ENCODE data around the gene GRAMD1A. TPM values are rescaled to one million over a fixed set of nuclear protein-coding genes. Genes with fewer than 3 reads are reported as not detected.

GRAMD1A gene
- polyA plus RNA-seq, 1 of the 3 experiments (the other 2 are of a cell fraction) = 81.9 TPM

DNA sequence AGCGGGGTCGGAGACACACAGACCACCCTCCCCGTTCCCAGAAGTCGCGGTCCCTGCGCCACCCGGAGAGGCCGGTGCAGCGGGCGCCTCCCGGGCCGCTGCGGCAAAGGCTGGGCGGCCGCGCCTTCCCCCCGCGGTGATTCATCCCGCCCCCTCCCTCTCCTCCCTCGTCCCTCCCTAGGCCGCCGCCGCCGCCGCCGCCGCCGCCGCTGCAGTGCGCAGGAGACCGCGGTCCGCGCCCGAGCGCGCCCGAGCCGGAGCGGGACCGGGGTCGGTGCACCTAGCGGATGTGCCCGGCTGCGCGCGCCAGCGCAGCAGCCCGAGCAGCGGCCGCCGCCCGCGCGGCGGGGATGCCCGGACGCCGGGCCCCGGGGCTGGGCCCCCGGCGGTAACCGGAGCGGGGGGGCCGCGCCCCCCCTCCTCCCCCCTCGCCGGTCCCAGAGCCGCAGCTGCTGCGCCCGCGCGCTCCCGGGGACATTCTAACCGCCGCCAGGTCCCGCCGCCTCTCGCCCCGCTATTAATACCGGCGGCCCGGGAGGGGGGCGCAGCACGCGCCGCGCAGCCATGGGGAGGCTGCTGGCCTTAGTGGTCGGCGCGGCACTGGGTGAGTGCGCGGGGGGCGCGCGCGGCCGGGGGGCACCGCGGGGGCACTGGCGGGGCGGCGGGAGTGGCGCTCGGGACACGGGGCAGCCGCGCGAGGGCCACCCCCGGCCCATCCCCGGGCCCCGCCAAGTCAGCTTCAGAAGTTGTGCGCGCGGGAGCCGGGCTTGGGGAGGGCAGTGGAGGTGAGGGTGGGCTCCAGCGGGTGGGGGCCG, 30.3 kb downstream of the GRAMD1A start, which contains the start of gene SCN1B:
Gene SCN1B, plus strand, starts transcription at position 214 of the 815 bp plus-strand sequence. Its CDS starts 351 bp downstream, at position 565.
- Histone ChIP-seq H3K27me3 (ENCODE audit: insufficient read depth) (no peaks in the 10 kb centered on the region), H3K9ac (no peak within 1 kb of the TSS), H3K79me2 (ENCODE audit: insufficient read depth) (no peaks in the 10 kb centered on the region), H3K36me3 (replicated peaks in 1 of 2; ENCODE audit: control insufficient read depth in 1 of 2, insufficient read depth in 2 of 2, low read length in 1 of 2) (peaks cover 0 to 19% of the 10 kb centered on the region in 2 experiments), H3K4me3 (ENCODE audit: low read depth in 2 of 2, low read length in 1 of 2) (peak within 1 kb of the TSS; percentile 41 to 53), H3F3A (replicated peaks; ENCODE audit: insufficient read depth) (peaks cover 7% of the 10 kb centered on the region), H3K9me2 (no peaks in the 10 kb centered on the region), H3K27ac (ENCODE audit: low read depth in 2 of 2, low read length in 1 of 2) (no peak within 1 kb of the TSS), H3K4me1 (ENCODE audit: control insufficient read depth in 1 of 2, insufficient read depth in 2 of 2, low read depth in 1 of 2, low read length in 1 of 2) (peaks cover 0 to 21% of the 10 kb centered on the region in 2 experiments; a peak in 1 of 4 replicates), H2AFZ (ENCODE audit: low read depth) (peak within 1 kb of the TSS; percentile 46; the same call in 1 of the 2 replicates), H3K9me3 (no peaks in the 10 kb centered on the region), H3K4me2 (peak within 1 kb of the TSS; percentile 81), H4K20me1 (ENCODE audit: insufficient read depth) (no peaks in the 10 kb centered on the region)
- WGBS (ENCODE audit: low lambda C conversion rate) = 0% methylated on average over 10 of the region's 118 CpGs
- POLR2A ChIA-PET = no interaction called here
- peak; percentile 91 for DNase-seq
- CTCF ChIA-PET = interaction anchor here (2.4 to 6.4 kb wide), 3 partner anchors 15 to 37 kb away, joined by 8 to 49 read pairs (median 15); no protein-coding TSS in a partner anchor
- peak; percentile 71 for TF ChIP-seq FOSL2 (IDR thresholded peaks at IDR 0.05; ENCODE audit: borderline replicate concordance, low read depth)
- peak in 1 of 2 experiments; percentile 39; a peak in 1 of 4 replicates for TF ChIP-seq EP300 (IDR thresholded peaks at IDR 0.05; ENCODE audit: borderline replicate concordance in 1 of 2, low read depth in 1 of 2, low read length in 1 of 2)
- TF ChIP-seq GABPA (IDR thresholded peaks at IDR 0.05; ENCODE audit: low read depth) = peak; percentile 32; the same call in 1 of the 2 replicates
- peak; percentile 23; the same call in 1 of the 2 replicates for TF ChIP-seq TAF1 (IDR thresholded peaks at IDR 0.05; ENCODE audit: borderline replicate concordance, low read depth, low read length)
- no peak for TF ChIP-seq RAD21 (IDR thresholded peaks at IDR 0.05; ENCODE audit: low read length)
- TF ChIP-seq TEAD4 (IDR thresholded peaks at IDR 0.05; ENCODE audit: borderline replicate concordance, insufficient read depth) = no peak
- TF ChIP-seq, protein P1, sequence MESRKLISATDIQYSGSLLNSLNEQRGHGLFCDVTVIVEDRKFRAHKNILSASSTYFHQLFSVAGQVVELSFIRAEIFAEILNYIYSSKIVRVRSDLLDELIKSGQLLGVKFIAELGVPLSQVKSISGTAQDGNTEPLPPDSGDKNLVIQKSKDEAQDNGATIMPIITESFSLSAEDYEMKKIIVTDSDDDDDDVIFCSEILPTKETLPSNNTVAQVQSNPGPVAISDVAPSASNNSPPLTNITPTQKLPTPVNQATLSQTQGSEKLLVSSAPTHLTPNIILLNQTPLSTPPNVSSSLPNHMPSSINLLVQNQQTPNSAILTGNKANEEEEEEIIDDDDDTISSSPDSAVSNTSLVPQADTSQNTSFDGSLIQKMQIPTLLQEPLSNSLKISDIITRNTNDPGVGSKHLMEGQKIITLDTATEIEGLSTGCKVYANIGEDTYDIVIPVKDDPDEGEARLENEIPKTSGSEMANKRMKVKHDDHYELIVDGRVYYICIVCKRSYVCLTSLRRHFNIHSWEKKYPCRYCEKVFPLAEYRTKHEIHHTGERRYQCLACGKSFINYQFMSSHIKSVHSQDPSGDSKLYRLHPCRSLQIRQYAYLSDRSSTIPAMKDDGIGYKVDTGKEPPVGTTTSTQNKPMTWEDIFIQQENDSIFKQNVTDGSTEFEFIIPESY (IDR thresholded peaks at IDR 0.05; ENCODE audit: borderline replicate concordance, low read depth) = no peak
- TF ChIP-seq SMC3 (IDR thresholded peaks at IDR 0.05; ENCODE audit: low read depth, low read length) = no peak

DNA sequence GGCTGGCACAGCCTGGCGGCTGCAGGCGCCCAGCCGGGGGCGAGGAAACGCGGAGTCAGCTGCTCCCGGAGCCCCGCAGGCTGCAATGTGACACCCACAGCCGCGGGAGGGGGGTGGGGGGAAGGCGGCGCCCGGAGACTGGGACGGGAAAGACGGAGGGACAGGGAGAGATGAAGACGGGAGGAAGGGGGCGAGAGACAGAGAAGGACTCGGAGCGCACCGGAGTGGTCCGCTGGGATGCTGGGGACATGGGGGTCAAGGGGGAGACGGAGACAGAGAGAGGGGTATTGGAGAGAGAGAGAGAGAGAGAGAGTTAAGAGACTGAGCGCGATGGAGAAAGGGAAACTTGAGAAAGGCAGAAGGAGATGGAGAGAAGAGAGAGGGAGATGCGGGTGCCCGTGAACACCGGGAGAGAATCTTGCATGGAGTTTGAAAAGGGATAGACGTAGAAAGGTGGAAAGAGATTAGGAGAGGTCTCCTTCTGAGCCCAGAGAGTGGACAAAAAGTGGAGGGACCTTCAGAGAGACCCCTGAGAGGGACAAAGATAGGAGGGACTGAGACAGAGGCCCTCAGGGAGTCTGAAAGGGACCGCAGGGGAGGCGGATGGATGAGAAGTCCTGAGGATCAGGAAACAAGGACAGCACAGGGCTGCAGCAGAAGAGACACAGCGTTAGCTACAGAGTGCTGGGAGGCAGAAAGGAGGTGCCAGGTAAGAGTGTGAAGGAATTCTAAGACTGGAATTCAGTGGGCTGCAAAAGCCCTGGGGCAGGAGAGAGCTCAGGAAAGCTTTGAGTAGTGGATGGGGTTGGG, 31.2 kb downstream of the GRAMD1A start:
- Histone ChIP-seq H3K9me2 (no peaks in the 10 kb centered on the region), H3K27ac (ENCODE audit: low read depth in 2 of 2, low read length in 1 of 2) (no peak overlapping the region), H3K36me3 (replicated peaks in 1 of 2; ENCODE audit: control insufficient read depth in 1 of 2, insufficient read depth in 2 of 2, low read length in 1 of 2) (peaks cover 0 to 14% of the 10 kb centered on the region in 2 experiments), H4K20me1 (ENCODE audit: insufficient read depth) (no peaks in the 10 kb centered on the region), H3K9ac (no peak overlapping the region), H3K27me3 (ENCODE audit: insufficient read depth) (no peaks in the 10 kb centered on the region), H3K4me1 (ENCODE audit: control insufficient read depth in 1 of 2, insufficient read depth in 2 of 2, low read depth in 1 of 2, low read length in 1 of 2) (peaks cover 0 to 21% of the 10 kb centered on the region in 2 experiments; a peak in 1 of 4 replicates), H3K4me2 (peak overlapping the region; percentile 81), H2AFZ (ENCODE audit: low read depth) (0 out of 2 replicates have a peak overlapping the region, but pooled peaks have one; percentile 46), H3K79me2 (ENCODE audit: insufficient read depth) (no peaks in the 10 kb centered on the region), H3F3A (replicated peaks; ENCODE audit: insufficient read depth) (peaks cover 7% of the 10 kb centered on the region), H3K4me3 (ENCODE audit: low read depth in 2 of 2, low read length in 1 of 2) (peak overlapping the region; percentile 41 to 53), H3K9me3 (no peaks in the 10 kb centered on the region)
- DNase-seq = no peak
- WGBS (ENCODE audit: low lambda C conversion rate) = 29% methylated on average over 31 of the region's 31 CpGs
- POLR2A ChIA-PET = no interaction called here
- CTCF ChIA-PET = interaction anchor here (2.4 to 6.4 kb wide), 2 partner anchors 14 to 36 kb away, joined by 8 to 49 read pairs; no protein-coding TSS in a partner anchor
- no peak for TF ChIP-seq YY1 (IDR thresholded peaks at IDR 0.05; ENCODE audit: low read depth)

All from SK-N-SH (cell line).